Measurements from ENCODE around the gene TXNL4A.

The TXNL4A gene

DNA sequence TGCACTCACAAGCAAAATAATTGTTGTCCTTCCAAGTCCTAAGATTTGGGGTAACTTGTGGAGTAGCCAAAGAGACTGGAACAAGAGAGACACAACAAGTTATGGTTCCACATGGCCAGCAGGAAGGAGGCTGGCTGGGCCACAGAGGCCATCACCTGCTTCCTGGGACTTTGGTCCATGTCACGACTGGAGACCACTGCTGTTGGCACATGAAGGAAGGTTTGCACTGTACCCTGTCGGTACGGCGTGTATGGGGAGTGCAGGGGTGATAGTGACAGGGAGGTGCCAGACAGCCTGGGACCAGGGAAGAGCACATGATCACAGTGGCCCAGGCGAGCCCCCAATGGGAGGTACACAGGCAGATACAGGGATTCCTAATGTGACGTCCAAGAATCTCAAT lies 52.4 kb downstream of the TXNL4A start:
- no peak overlapping the region for H3K27ac ChIP-seq (ENCODE audit: low read depth, low read length)

DNA sequence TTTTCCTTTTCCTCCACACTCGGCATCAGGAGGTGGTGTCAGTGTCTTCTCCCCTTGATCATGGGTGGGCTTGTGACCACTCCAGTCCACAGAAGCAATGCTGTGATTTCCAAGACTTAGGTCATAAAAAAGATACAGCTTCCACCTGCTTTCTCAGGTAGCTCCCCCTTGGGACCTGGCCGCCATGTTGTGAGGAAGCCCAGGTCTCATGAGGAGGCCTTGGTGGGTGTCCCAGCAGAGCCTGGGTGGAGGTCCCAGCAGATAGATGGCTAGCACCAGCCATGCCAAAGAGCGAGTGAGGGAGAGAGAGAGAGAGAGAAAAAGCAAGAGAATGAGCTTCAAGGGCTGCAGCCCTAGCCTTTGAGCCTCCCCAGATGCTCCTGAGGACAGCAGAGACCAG lies 52.9 kb downstream of the TXNL4A start:
- no peaks in the 10 kb centered on the region for H3K9me2 ChIP-seq (replicated peaks; ENCODE audit: insufficient read depth, low read length)
- no peak overlapping the region for H3K4me3 ChIP-seq (ENCODE audit: insufficient read depth, low read length, poor library complexity, severe bottlenecking)
- TF ChIP-seq, protein P1, sequence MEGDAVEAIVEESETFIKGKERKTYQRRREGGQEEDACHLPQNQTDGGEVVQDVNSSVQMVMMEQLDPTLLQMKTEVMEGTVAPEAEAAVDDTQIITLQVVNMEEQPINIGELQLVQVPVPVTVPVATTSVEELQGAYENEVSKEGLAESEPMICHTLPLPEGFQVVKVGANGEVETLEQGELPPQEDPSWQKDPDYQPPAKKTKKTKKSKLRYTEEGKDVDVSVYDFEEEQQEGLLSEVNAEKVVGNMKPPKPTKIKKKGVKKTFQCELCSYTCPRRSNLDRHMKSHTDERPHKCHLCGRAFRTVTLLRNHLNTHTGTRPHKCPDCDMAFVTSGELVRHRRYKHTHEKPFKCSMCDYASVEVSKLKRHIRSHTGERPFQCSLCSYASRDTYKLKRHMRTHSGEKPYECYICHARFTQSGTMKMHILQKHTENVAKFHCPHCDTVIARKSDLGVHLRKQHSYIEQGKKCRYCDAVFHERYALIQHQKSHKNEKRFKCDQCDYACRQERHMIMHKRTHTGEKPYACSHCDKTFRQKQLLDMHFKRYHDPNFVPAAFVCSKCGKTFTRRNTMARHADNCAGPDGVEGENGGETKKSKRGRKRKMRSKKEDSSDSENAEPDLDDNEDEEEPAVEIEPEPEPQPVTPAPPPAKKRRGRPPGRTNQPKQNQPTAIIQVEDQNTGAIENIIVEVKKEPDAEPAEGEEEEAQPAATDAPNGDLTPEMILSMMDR (IDR thresholded peaks at IDR 0.05; ENCODE audit: insufficient read depth, low read length, poor library complexity, severe bottlenecking), result no peak
- TF ChIP-seq EZH2phosphoT487 (conservative IDR thresholded peaks at IDR 0.05; ENCODE audit: low read length), result no peak
- H3F3A ChIP-seq (ENCODE audit: insufficient read depth), result no peaks in the 10 kb centered on the region
- no peak overlapping the region for H2AFZ ChIP-seq (ENCODE audit: low read depth, low read length, severe bottlenecking)
- peaks cover 25% of the 10 kb centered on the region; the same call in 1 of the 2 replicates for H3K9me3 ChIP-seq (ENCODE audit: insufficient read depth, low read length)
- no peak overlapping the region for H3K4me2 ChIP-seq (ENCODE audit: low read depth, low read length, poor library complexity, severe bottlenecking)
- H3K79me2 ChIP-seq (ENCODE audit: insufficient read depth, low read length), result peaks cover 21% of the 10 kb centered on the region
- no peaks in the 10 kb centered on the region for H4K20me1 ChIP-seq (ENCODE audit: low read depth, low read length)
- H3K27ac ChIP-seq (ENCODE audit: low read depth, low read length), result no peak overlapping the region
- H3K9ac ChIP-seq (ENCODE audit: low read length), result no peak overlapping the region
- H3K27me3 ChIP-seq (ENCODE audit: low read length), result no peaks in the 10 kb centered on the region
- H3K36me3 ChIP-seq (ENCODE audit: low read length), result peaks cover 31% of the 10 kb centered on the region

More for the DNA sequence above, 52.4 kb downstream of the TXNL4A start:
- H3K27me3 ChIP-seq (ENCODE audit: low read length), result no peaks in the 10 kb centered on the region
- H3K36me3 ChIP-seq (ENCODE audit: low read length), result peaks cover 26% of the 10 kb centered on the region
- H3K4me3 ChIP-seq (ENCODE audit: insufficient read depth, low read length, poor library complexity, severe bottlenecking), result no peak overlapping the region
- H3K4me2 ChIP-seq (ENCODE audit: low read depth, low read length, poor library complexity, severe bottlenecking), result no peak overlapping the region
- H3K79me2 ChIP-seq (ENCODE audit: insufficient read depth, low read length), result peaks cover 21% of the 10 kb centered on the region
- H4K20me1 ChIP-seq (ENCODE audit: low read depth, low read length), result no peaks in the 10 kb centered on the region
- H3K9ac ChIP-seq (ENCODE audit: low read length), result no peak overlapping the region
- H3F3A ChIP-seq (ENCODE audit: insufficient read depth), result no peaks in the 10 kb centered on the region
- no peaks in the 10 kb centered on the region for H3K9me2 ChIP-seq (replicated peaks; ENCODE audit: insufficient read depth, low read length)
- TF ChIP-seq, protein P1 (IDR thresholded peaks at IDR 0.05; ENCODE audit: insufficient read depth, low read length, poor library complexity, severe bottlenecking), result no peak
- no peak for TF ChIP-seq EZH2phosphoT487 (conservative IDR thresholded peaks at IDR 0.05; ENCODE audit: low read length)
- peaks cover 22% of the 10 kb centered on the region; the same call in 1 of the 2 replicates for H3K9me3 ChIP-seq (ENCODE audit: insufficient read depth, low read length)
- H2AFZ ChIP-seq (ENCODE audit: low read depth, low read length, severe bottlenecking), result no peak overlapping the region

DNA sequence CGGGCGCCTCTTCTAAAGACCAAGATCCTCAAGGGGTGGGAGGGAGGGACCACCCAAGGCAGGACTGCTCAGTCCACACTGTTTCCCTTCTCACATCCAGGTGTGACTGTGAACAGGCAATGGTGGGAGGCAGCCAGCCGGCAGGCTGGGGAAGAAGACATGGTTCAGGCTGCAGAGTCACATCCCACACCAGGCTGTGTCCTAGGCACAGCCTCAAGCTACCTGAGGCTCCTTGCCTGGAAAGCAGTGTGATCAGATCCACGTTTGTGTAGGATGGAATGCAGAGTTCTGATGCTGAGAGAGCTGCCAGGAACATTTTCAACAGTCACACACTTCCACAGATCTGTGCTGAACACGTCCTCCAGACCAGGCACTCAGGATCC lies 53.3 kb downstream of the TXNL4A start:
- Histone ChIP-seq H4K20me1 (ENCODE audit: low read depth, low read length) (no peaks in the 10 kb centered on the region), H3K9ac (ENCODE audit: low read length) (no peak overlapping the region), H3K9me3 (ENCODE audit: insufficient read depth, low read length) (peaks cover 29% of the 10 kb centered on the region; the same call in 1 of the 2 replicates), H2AFZ (ENCODE audit: low read depth, low read length, severe bottlenecking) (no peak overlapping the region), H3F3A (ENCODE audit: insufficient read depth) (no peaks in the 10 kb centered on the region), H3K9me2 (replicated peaks; ENCODE audit: insufficient read depth, low read length) (no peaks in the 10 kb centered on the region), H3K79me2 (ENCODE audit: insufficient read depth, low read length) (peaks cover 21% of the 10 kb centered on the region), H3K4me2 (ENCODE audit: low read depth, low read length, poor library complexity, severe bottlenecking) (no peak overlapping the region), H3K4me3 (ENCODE audit: insufficient read depth, low read length, poor library complexity, severe bottlenecking) (no peak overlapping the region), H3K27me3 (ENCODE audit: low read length) (no peaks in the 10 kb centered on the region), H3K36me3 (ENCODE audit: low read length) (peaks cover 35% of the 10 kb centered on the region), H3K27ac (ENCODE audit: low read depth, low read length) (no peak overlapping the region)
- TF ChIP-seq EZH2phosphoT487 (conservative IDR thresholded peaks at IDR 0.05; ENCODE audit: low read length), result no peak
- TF ChIP-seq, protein P1 (IDR thresholded peaks at IDR 0.05; ENCODE audit: insufficient read depth, low read length, poor library complexity, severe bottlenecking), result no peak

Data from SU-DHL-6 (cell line).